HEK293T (cell line): ENCODE measurements around the gene RPS6KA5.

ENCODE experiments used
- ARNT ChIP-seq: fragments of 450-650 bp; IDR thresholded peaks from 2 replicates; pipeline ENCODE4 v1.6.1; 2017; ENCODE audit warnings: mild to moderate bottlenecking
- BHLHE40 ChIP-seq: fragments of 450-650 bp; IDR thresholded peaks from 2 replicates; pipeline ENCODE4 v1.6.1; 2016; ENCODE audit warnings: mild to moderate bottlenecking, moderate library complexity, borderline replicate concordance
- FOXK2 ChIP-seq: fragments of 450-650 bp; IDR thresholded peaks from 2 replicates; pipeline ENCODE4 v1.6.1; 2016; ENCODE audit warnings: mild to moderate bottlenecking
- FOXM1 ChIP-seq: fragments of 450-650 bp; IDR thresholded peaks from 2 replicates; pipeline ENCODE4 v1.6.1; 2017; ENCODE audit warnings: mild to moderate bottlenecking, borderline replicate concordance
- L3MBTL2 ChIP-seq: fragments of 450-650 bp; conservative IDR thresholded peaks from 2 replicates; pipeline ENCODE4 v1.6.1; 2016; ENCODE audit warnings: mild to moderate bottlenecking
- PKNOX1 ChIP-seq: fragments of 450-650 bp; IDR thresholded peaks from 2 replicates; pipeline ENCODE4 v1.6.1; 2016
- SP1 ChIP-seq: fragments of 450-650 bp; IDR thresholded peaks from 2 replicates; pipeline ENCODE4 v1.6.1; 2017

GRCh38 chr14:91068642-91069041 lies 8.2 kb upstream of the RPS6KA5 start:
- TF ChIP-seq BHLHE40 (no peak), ARNT (no peak), FOXK2 (no peak), SP1 (no peak), PKNOX1 (no peak), L3MBTL2 (no peak), FOXM1 (no peak)
